SHP77 treated with DMSO at 0.1 percent for 48 hours (cell line): ENCODE results near the gene KRTAP10-3.
"Not testable (repeated sequence)": the region's sequence is repeated elsewhere in the genome, so short reads cannot be mapped to it uniquely, and the experiment has no call there.

ENCODE experiments used
- DNase-seq: peaks from one replicate; lab custom pipeline; 2025; lab: John Stamatoyannopoulos, UW

Gene KRTAP10-3

GRCh38 chr21:44558695-44559094, at the start of gene KRTAP10-3:
Gene KRTAP10-3 (minus strand): TSS chr21:44558795. CDS start chr21:44558715, 80 bp downstream.
- DNase-seq, result no peak

GRCh38 chr21:44606495-44606894, 47.9 kb upstream of the KRTAP10-3 start:
- no peak for DNase-seq

- no peak for DNase-seq
Measured at GRCh38 chr21:44603911-44604310, 45.3 kb upstream of the KRTAP10-3 start.

GRCh38 chr21:44603109-44603875, 44.7 kb upstream of the KRTAP10-3 start:
- DNase-seq, result no peak

- DNase-seq, result no peak
Measured at GRCh38 chr21:44602463-44602850, 43.9 kb upstream of the KRTAP10-3 start.

GRCh38 chr21:44601596-44602462, 43.2 kb upstream of the KRTAP10-3 start:
- DNase-seq, result no peak

- not testable (repeated sequence) for DNase-seq
Measured at GRCh38 chr21:44601091-44601490, 42.5 kb upstream of the KRTAP10-3 start.

- not testable (repeated sequence) for DNase-seq
Measured at GRCh38 chr21:44600118-44600978, 41.8 kb upstream of the KRTAP10-3 start, which contains the start of gene KRTAP10-7. Gene KRTAP10-7 (plus strand): TSS chr21:44600597. CDS start chr21:44600622, 25 bp downstream.

GRCh38 chr21:44599264-44600029, 40.9 kb upstream of the KRTAP10-3 start:
- DNase-seq, result no peak

GRCh38 chr21:44598061-44598460, 39.5 kb upstream of the KRTAP10-3 start:
- DNase-seq, result no peak

GRCh38 chr21:44596068-44596725, 37.6 kb upstream of the KRTAP10-3 start:
- DNase-seq, result no peak

GRCh38 chr21:44595524-44595923, 36.9 kb upstream of the KRTAP10-3 start:
- DNase-seq, result no peak

GRCh38 chr21:44594406-44594916, 35.9 kb upstream of the KRTAP10-3 start:
- no peak for DNase-seq

GRCh38 chr21:44593598-44594405, 35.2 kb upstream of the KRTAP10-3 start:
- DNase-seq, result no peak

- DNase-seq, result no peak
Measured at GRCh38 chr21:44592446-44593311, 34.1 kb upstream of the KRTAP10-3 start, which contains the start of gene KRTAP10-6. Gene KRTAP10-6 (minus strand): TSS chr21:44592505. CDS start chr21:44592484, 21 bp downstream.

- not testable (repeated sequence) for DNase-seq
Measured at GRCh38 chr21:44591801-44592130, 33.2 kb upstream of the KRTAP10-3 start.

GRCh38 chr21:44590897-44591800, 32.6 kb upstream of the KRTAP10-3 start:
- not testable (repeated sequence) for DNase-seq
